GM12878 (cell line): ENCODE results near the gene CDH4.

Source experiments
- CTCF ChIP-seq, 3 experiments: IDR thresholded peaks in 2 of 3; conservative IDR thresholded peaks in 1 of 3; 2 replicates each; pipeline ENCODE4 v1.5.1; 2011; ENCODE audit warnings: low read depth in 3 of 3, low read length in 3 of 3, mild to moderate bottlenecking in 3 of 3, control low read depth in 2 of 3, moderate library complexity in 2 of 3, inconsistent platforms in 1 of 3, mixed read lengths in 1 of 3; ENCODE audit not compliant: control insufficient read depth in 2 of 3, insufficient read depth in 1 of 3; ENCODE audit errors: extremely low read depth in 1 of 3
- LARP7 ChIP-seq: fragments of 450-650 bp; IDR thresholded peaks from 2 replicates; pipeline ENCODE4 v1.6.1; 2017; ENCODE audit warnings: mild to moderate bottlenecking
- NFIC ChIP-seq: IDR thresholded peaks from 2 replicates; pipeline ENCODE4 v1.6.1; 2012; ENCODE audit warnings: low read depth, mild to moderate bottlenecking, inconsistent platforms, low read length, moderate library complexity
- NKRF ChIP-seq: fragments of 450-650 bp; conservative IDR thresholded peaks from 2 replicates; pipeline ENCODE4 v1.6.1; 2017; ENCODE audit warnings: mild to moderate bottlenecking, moderate library complexity
- POLR2A ChIP-seq: IDR thresholded peaks from 2 replicates; pipeline ENCODE4 v1.6.1; 2011; ENCODE audit warnings: low read depth, mild to moderate bottlenecking, low read length
- POLR2AphosphoS2 ChIP-seq: IDR thresholded peaks from 2 replicates; pipeline ENCODE4 v1.6.1; 2011; ENCODE audit warnings: low read depth, mild to moderate bottlenecking, low read length, improper control_type of control experiment, moderate library complexity
- RAD21 ChIP-seq: IDR thresholded peaks from 2 replicates; pipeline ENCODE4 v1.6.1; 2011; ENCODE audit warnings: mild to moderate bottlenecking, low read depth, low read length, moderate library complexity; ENCODE audit not compliant: insufficient read depth
- TAF1 ChIP-seq: IDR thresholded peaks from 2 replicates; pipeline ENCODE4 v1.6.1; 2011; ENCODE audit warnings: mild to moderate bottlenecking, low read depth, low read length, borderline replicate concordance

GRCh38 chr20:61482901-61483300 is 230.8 kb downstream of the CDH4 start:
- no peak for TF ChIP-seq LARP7
- TF ChIP-seq NKRF = no peak
- TF ChIP-seq CTCF (IDR thresholded peaks at IDR 0.05 in 2 of 3, conservative IDR thresholded peaks at IDR 0.05 in 1 of 3; ENCODE audit: control insufficient read depth in 2 of 3, extremely low read depth in 1 of 3, insufficient read depth in 1 of 3, low read depth in 3 of 3, low read length in 3 of 3) = no peak
- no peak for TF ChIP-seq POLR2A
- no peak for TF ChIP-seq TAF1
- no peak for TF ChIP-seq NFIC
- TF ChIP-seq POLR2AphosphoS2 = no peak
- TF ChIP-seq RAD21 = no peak
